Esophagus squamous epithelium (tissue), 5 donors: ENCODE results near the gene NCSTN. TPM values are rescaled to one million over a fixed set of nuclear protein-coding genes. Genes with fewer than 3 reads are reported as not detected.

Source experiments
- DNase-seq: peaks from one replicate; lab custom pipeline; 2025; lab: John Stamatoyannopoulos, UW
- H3K27ac ChIP-seq, 4 donors: fragments of 200-600 bp; sonication (generic); one replicate each; pipeline ENCODE4 v1.5.1; 2016 to 2019; ENCODE audit warnings: mild to moderate bottlenecking in 1 of 4
- H3K27me3 ChIP-seq, 4 donors: fragments of 200-600 bp; sonication (generic); 1 replicate in 3 of 4; 2 replicates in 1 of 4; pipeline versions ENCODE4 v1.5.1 to v1.6.0; 2017 to 2021; ENCODE audit warnings: antibody characterized with exemption in 1 of 4
- H3K36me3 ChIP-seq, 3 donors: fragments of 200-600 bp; sonication (generic); one replicate each; pipeline ENCODE4 v1.5.1; 2016 to 2019
- H3K4me1 ChIP-seq, 3 donors: fragments of 200-600 bp; sonication (generic); one replicate each; pipeline ENCODE4 v1.5.1; 2017 to 2019
- H3K4me3 ChIP-seq, 4 donors: fragments of 200-600 bp; sonication (generic); 1 replicate in 3 of 4; 2 replicates in 1 of 4; pipeline ENCODE4 v1.5.1; 2016 to 2019; ENCODE audit warnings: mild to moderate bottlenecking in 2 of 4, moderate library complexity in 1 of 4
- H3K9me3 ChIP-seq, 3 donors: fragments of 200-600 bp; sonication (generic); one replicate each; pipeline ENCODE4 v1.5.1; 2016 to 2019
- CTCF ChIP-seq, 6 experiments: fragments of 450-650 bp in 4 of 6; fragments of 200-600 bp in 2 of 6; sonication (generic) in 2 of 6; IDR thresholded peaks; one replicate each; pipeline ENCODE4 v1.5.1; 2016 to 2019; ENCODE audit warnings: antibody characterized with exemption in 6 of 6, mild to moderate bottlenecking in 4 of 6, moderate library complexity in 4 of 6
- POLR2A ChIP-seq, 4 donors: fragments of 450-650 bp; IDR thresholded peaks; one replicate each; pipeline ENCODE4 v1.6.1; 2017; ENCODE audit warnings: antibody characterized with exemption in 4 of 4, mild to moderate bottlenecking in 4 of 4, moderate library complexity in 3 of 4
- WGBS, 2 donors: methylation state at CpG; one replicate each; pipeline ENCODE4 v1.1.5; 2018; 5-methylcytosine and 5-hydroxymethylcytosine counted together
- intact Hi-C: fragments of 100-400 bp; cut with DNase I; formaldehyde crosslinking; loops from one replicate; pipeline ENCODE4 v1.15.0; 2022
- total RNA-seq, 4 donors: library from RNA; depleted of rRNA; stranded (reverse); fragments of >200 nt; gene quantifications; one replicate each; pipeline ENCODE4 v1.1.0, GENCODE V29; 2016
- donor health status: DM: yes; HTN: yes; CAD: no.

NCSTN gene
- total RNA-seq, 4 donors from 2014 or later, result 40.2 to 57.6 (median 49.8) TPM

- Histone ChIP-seq H3K4me3 (no peak overlapping the region), H3K36me3 (no peaks in the 10 kb centered on the region), H3K4me1 (no peaks in the 10 kb centered on the region), H3K27ac (no peak overlapping the region), H3K9me3 (no peaks in the 10 kb centered on the region), H3K27me3 (peaks cover 0 to 30% (median 0%) of the 10 kb centered on the region in 4 donors)
- DNase-seq, result no peak
- TF ChIP-seq POLR2A (IDR thresholded peaks at IDR 0.05) (no peak), CTCF (IDR thresholded peaks at IDR 0.05) (no peak)
- intact Hi-C loops, result no loop called here
- WGBS, 2 donors, result 70 to 72% methylated on average over 1 of the region's 1 CpG
Measured at GRCh38 chr1:160369087-160369486, 25.9 kb downstream of the NCSTN start.

- TF ChIP-seq CTCF (IDR thresholded peaks at IDR 0.05) (no peak), POLR2A (IDR thresholded peaks at IDR 0.05) (no peak)
- Histone ChIP-seq H3K4me3 (no peak overlapping the region), H3K9me3 (no peaks in the 10 kb centered on the region), H3K27ac (no peak overlapping the region), H3K4me1 (peaks cover 0 to 15% (median 3%) of the 10 kb centered on the region in 3 donors), H3K36me3 (no peaks in the 10 kb centered on the region), H3K27me3 (peaks cover 0 to 30% (median 0%) of the 10 kb centered on the region in 4 donors)
- intact Hi-C loops, result no loop called here
- DNase-seq, result no peak
- 87 to 90% methylated on average over 21 to 32 of the region's 42 CpGs for WGBS, 2 donors
Measured at GRCh38 chr1:160370561-160371345, 27.6 kb downstream of the NCSTN start.

- no peaks in the 10 kb centered on the region for H3K36me3 ChIP-seq
- H3K27ac ChIP-seq, result no peak overlapping the region
- peaks cover 0 to 20% (median 3%) of the 10 kb centered on the region in 3 donors for H3K4me1 ChIP-seq
- H3K9me3 ChIP-seq, result no peaks in the 10 kb centered on the region
- intact Hi-C loops, result no loop called here
- TF ChIP-seq POLR2A (IDR thresholded peaks at IDR 0.05), result no peak
- no peak for TF ChIP-seq CTCF (IDR thresholded peaks at IDR 0.05)
- peaks cover 0 to 30% (median 0%) of the 10 kb centered on the region in 4 donors for H3K27me3 ChIP-seq
- no peak for DNase-seq
- H3K4me3 ChIP-seq, result no peak overlapping the region
Measured at GRCh38 chr1:160371346-160371631, 28.1 kb downstream of the NCSTN start.

GRCh38 chr1:160371756-160372155 is 28.6 kb downstream of the NCSTN start:
- Histone ChIP-seq H3K36me3 (no peaks in the 10 kb centered on the region), H3K4me3 (no peak overlapping the region), H3K27ac (no peak overlapping the region), H3K9me3 (no peaks in the 10 kb centered on the region), H3K27me3 (peaks cover 0 to 27% (median 0%) of the 10 kb centered on the region in 4 donors), H3K4me1 (peaks cover 0 to 25% (median 3%) of the 10 kb centered on the region in 3 donors)
- intact Hi-C loops, result no loop called here
- TF ChIP-seq CTCF (IDR thresholded peaks at IDR 0.05), result no peak
- no peak for TF ChIP-seq POLR2A (IDR thresholded peaks at IDR 0.05)
- no peak for DNase-seq
- WGBS, 2 donors, result 71 to 87% methylated on average over 4 of the region's 4 CpGs

GRCh38 chr1:160373696-160374095 is 30.5 kb downstream of the NCSTN start:
- DNase-seq, result no peak
- H3K4me3 ChIP-seq, result no peak overlapping the region
- no peaks in the 10 kb centered on the region for H3K36me3 ChIP-seq
- H3K9me3 ChIP-seq, result no peaks in the 10 kb centered on the region
- peaks cover 0 to 25% (median 3%) of the 10 kb centered on the region in 3 donors for H3K4me1 ChIP-seq
- peaks cover 0 to 21% (median 0%) of the 10 kb centered on the region in 4 donors for H3K27me3 ChIP-seq
- TF ChIP-seq CTCF (IDR thresholded peaks at IDR 0.05), result no peak
- no peak for TF ChIP-seq POLR2A (IDR thresholded peaks at IDR 0.05)
- 83 to 87% methylated on average over 4 of the region's 4 CpGs for WGBS, 2 donors
- intact Hi-C loops, result no loop called here
- H3K27ac ChIP-seq, result no peak overlapping the region
